NT2/D1 (cell line): ENCODE results near the gene FAM89A.

ENCODE experiments used
- DNase-seq: peaks from one replicate; pipeline ENCODE4 v3.0.0-alpha.2; 2011; ENCODE audit warnings: low read depth, low spot score
- H3K27me3 ChIP-seq: 2 replicates; pipeline ENCODE4 v1.6.0; 2011; ENCODE audit warnings: mild to moderate bottlenecking; ENCODE audit not compliant: insufficient read length, insufficient read depth
- H3K36me3 ChIP-seq: 2 replicates; pipeline ENCODE4 v1.6.1; 2011; ENCODE audit warnings: mild to moderate bottlenecking, low read length, mixed read lengths; ENCODE audit not compliant: insufficient read depth, insufficient read length
- H3K4me1 ChIP-seq: 2 replicates; pipeline ENCODE4 v1.5.1; 2011; ENCODE audit not compliant: insufficient read depth, insufficient read length
- H3K4me3 ChIP-seq: 2 replicates; pipeline ENCODE4 v1.5.1; 2011; ENCODE audit warnings: low read depth; ENCODE audit not compliant: insufficient read length
- H3K9ac ChIP-seq: 2 replicates; pipeline ENCODE4 v1.6.0; 2011; ENCODE audit warnings: low read depth; ENCODE audit not compliant: insufficient read length
- H3K9me3 ChIP-seq: 2 replicates; pipeline ENCODE4 v1.5.1; 2011; ENCODE audit warnings: mild to moderate bottlenecking, low read length; ENCODE audit not compliant: insufficient read depth
- SUZ12 ChIP-seq: IDR thresholded peaks from 2 replicates; pipeline ENCODE4 v1.6.1; 2011; ENCODE audit not compliant: insufficient read length, insufficient read depth; ENCODE audit errors: extremely low read depth
- YY1 ChIP-seq: IDR thresholded peaks from 2 replicates; pipeline ENCODE4 v1.6.1; 2011; ENCODE audit not compliant: insufficient read length, insufficient read depth
- ZNF274 ChIP-seq: IDR thresholded peaks from 2 replicates; pipeline ENCODE4 v1.6.1; 2011; ENCODE audit warnings: mild to moderate bottlenecking, low read depth, low read length

The FAM89A gene

DNA sequence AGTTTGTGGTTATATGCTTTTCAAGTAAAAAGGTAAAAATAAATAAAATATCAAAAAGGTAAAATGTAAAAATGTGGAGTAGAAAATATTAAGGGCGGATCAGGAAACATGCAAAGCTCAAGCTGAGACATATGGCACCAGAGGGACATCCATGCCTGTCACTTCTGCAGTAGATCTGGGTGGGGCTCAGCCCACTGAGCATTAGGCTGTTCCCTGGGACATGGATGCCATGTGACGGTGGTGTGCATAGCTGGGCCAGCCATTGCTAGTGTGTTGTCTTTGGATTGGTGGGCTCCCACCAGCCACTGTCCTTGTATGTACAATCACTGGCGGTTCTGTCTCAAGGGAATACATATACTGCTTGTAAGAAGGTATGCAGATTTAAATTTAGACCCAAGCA is 64.4 kb downstream of the FAM89A start:
- Histone ChIP-seq H3K4me3 (no peak overlapping the region), H3K27me3 (peaks cover 30% of the 10 kb centered on the region), H3K4me1 (no peaks in the 10 kb centered on the region), H3K9ac (no peak overlapping the region), H3K36me3 (peaks cover 9% of the 10 kb centered on the region), H3K9me3 (no peaks in the 10 kb centered on the region)
- TF ChIP-seq YY1 (no peak), ZNF274 (no peak), SUZ12 (no peak)
- no peak for DNase-seq

DNA sequence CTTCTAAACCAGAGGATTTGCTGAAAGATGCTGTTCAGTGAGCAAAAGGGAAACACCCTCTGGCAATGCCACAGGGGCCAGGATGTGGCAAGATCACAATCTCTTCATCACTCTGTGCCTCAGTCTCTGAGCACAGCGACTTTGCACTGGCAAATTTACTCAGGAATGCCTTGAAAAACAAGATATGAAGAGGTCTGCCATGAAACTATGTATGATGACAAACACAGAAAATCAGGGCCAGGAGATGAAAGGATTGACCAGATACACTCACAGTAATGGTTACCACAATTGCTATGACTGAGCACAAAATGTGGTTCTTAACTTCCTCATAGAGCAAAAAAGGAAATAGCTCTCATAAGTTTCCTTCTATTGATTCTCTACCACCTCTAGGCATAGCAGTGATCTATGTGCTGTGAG is 67.2 kb downstream of the FAM89A start:
- no peak for DNase-seq
- H3K27me3 ChIP-seq, result peaks cover 13% of the 10 kb centered on the region
- no peak overlapping the region for H3K4me3 ChIP-seq
- no peaks in the 10 kb centered on the region for H3K4me1 ChIP-seq
- peaks cover 9% of the 10 kb centered on the region for H3K36me3 ChIP-seq
- H3K9me3 ChIP-seq, result no peaks in the 10 kb centered on the region
- TF ChIP-seq SUZ12 (no peak), ZNF274 (no peak), YY1 (no peak)
- H3K9ac ChIP-seq, result no peak overlapping the region

DNA sequence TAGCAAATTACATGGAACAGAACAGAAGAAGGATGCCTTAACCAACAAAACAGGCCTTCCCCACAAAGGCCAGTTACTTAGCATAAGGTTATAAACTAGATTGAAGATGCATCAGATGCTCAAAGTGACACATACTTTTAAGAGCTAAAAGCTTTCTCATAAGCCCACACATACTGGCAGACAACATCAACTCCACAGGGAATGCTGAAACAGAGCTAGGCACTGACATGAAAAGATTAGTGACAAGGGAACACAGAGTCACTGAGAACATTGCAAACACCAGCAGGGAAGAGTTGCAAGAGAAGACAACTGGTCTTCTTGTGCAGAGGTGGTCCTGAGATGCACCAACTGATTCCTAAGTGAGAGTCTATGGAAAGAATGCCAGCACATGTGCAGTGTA is 68.3 kb downstream of the FAM89A start:
- Histone ChIP-seq H3K4me1 (no peaks in the 10 kb centered on the region), H3K9ac (no peak overlapping the region), H3K36me3 (peaks cover 9% of the 10 kb centered on the region), H3K4me3 (no peak overlapping the region), H3K27me3 (peaks cover 2% of the 10 kb centered on the region), H3K9me3 (no peaks in the 10 kb centered on the region)
- DNase-seq, result no peak
- TF ChIP-seq SUZ12, result no peak
- no peak for TF ChIP-seq ZNF274
- no peak for TF ChIP-seq YY1

DNA sequence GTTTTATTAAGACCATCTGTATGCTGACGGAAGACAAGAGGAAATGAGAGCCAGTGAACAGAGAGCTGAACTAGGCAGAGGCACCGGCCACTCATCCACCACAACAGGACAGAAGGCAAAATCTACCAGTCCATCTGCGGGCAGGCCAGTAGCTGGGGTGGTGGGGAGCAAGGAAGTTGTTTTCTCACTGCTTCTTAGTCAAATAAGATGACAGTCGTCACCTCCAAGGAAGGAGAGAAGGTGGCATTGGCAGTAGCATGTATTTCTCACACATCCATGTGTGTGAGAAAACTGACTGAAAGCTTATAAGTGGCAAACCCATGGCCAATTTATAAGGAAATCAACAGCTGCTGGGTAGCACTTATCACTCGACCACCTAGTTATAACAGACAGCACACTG is 69.6 kb downstream of the FAM89A start:
- DNase-seq, result no peak
- no peak overlapping the region for H3K4me3 ChIP-seq
- no peak overlapping the region for H3K9ac ChIP-seq
- no peaks in the 10 kb centered on the region for H3K27me3 ChIP-seq
- H3K4me1 ChIP-seq, result no peaks in the 10 kb centered on the region
- TF ChIP-seq YY1 (no peak), SUZ12 (no peak), ZNF274 (no peak)
- no peaks in the 10 kb centered on the region for H3K36me3 ChIP-seq
- no peaks in the 10 kb centered on the region for H3K9me3 ChIP-seq
